ENCODE data around the gene CHRNB2.

Gene CHRNB2

GRCh38 chr1:154550070-154550469, 17.5 kb upstream of the CHRNB2 start:
- no peak for TF ChIP-seq CTCF (IDR thresholded peaks at IDR 0.05; ENCODE audit: low read depth, low read length, missing control alignments)
- Histone ChIP-seq H3K27ac (no peak overlapping the region), H3K36me3 (replicated peaks) (peaks cover 57% of the 10 kb centered on the region), H3K27me3 (replicated peaks) (no peaks in the 10 kb centered on the region), H3K4me3 (ENCODE audit: low read depth, low read length) (no peak overlapping the region)
- no peak for DNase-seq
- in situ Hi-C loops (cut with HindIII; ENCODE audit: low pct_ligation_motif_present, low sequenced_read_pairs): no loop called here

- no peak for TF ChIP-seq CTCF (IDR thresholded peaks at IDR 0.05; ENCODE audit: low read depth, low read length, missing control alignments)
- DNase-seq: no peak
- H3K27ac ChIP-seq: no peak overlapping the region
- no peaks in the 10 kb centered on the region for H3K27me3 ChIP-seq (replicated peaks)
- in situ Hi-C loops (cut with HindIII; ENCODE audit: low pct_ligation_motif_present, low sequenced_read_pairs): no loop called here
- H3K36me3 ChIP-seq (replicated peaks): peaks cover 63% of the 10 kb centered on the region
- H3K4me3 ChIP-seq (ENCODE audit: low read depth, low read length): no peak overlapping the region
Observed at GRCh38 chr1:154550657-154551056, 16.9 kb upstream of the CHRNB2 start.

DNA sequence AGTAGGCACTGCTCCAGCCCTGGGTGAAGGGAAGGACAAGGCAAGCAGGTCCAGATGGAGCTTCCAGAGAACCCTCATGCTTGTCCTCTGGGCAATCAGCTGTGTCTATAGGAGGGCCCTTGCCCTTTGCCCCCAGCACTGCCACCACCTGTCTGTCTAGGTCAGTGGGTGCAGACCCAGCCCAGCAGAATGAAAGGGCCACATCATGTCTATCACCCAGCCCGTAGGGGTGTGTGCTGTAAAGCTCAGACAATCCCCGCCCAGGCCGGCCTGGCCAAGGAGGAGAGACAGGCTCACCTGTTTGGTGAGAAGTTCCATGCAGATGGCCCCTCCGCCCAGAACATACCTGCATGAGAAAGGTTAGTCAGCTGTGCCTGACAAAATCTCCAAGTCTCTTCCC, 16.1 kb upstream of the CHRNB2 start:
- Histone ChIP-seq H3K36me3 (replicated peaks) (peaks cover 63% of the 10 kb centered on the region), H3K4me3 (ENCODE audit: low read depth, low read length) (no peak overlapping the region), H3K27ac (no peak overlapping the region), H3K27me3 (replicated peaks) (no peaks in the 10 kb centered on the region)
- in situ Hi-C loops (cut with HindIII; ENCODE audit: low pct_ligation_motif_present, low sequenced_read_pairs): no loop called here
- DNase-seq: no peak
- no peak for TF ChIP-seq CTCF (IDR thresholded peaks at IDR 0.05; ENCODE audit: low read depth, low read length, missing control alignments)

GRCh38 chr1:154552036-154552435, 15.5 kb upstream of the CHRNB2 start:
- Histone ChIP-seq H3K36me3 (replicated peaks) (peaks cover 63% of the 10 kb centered on the region), H3K27ac (no peak overlapping the region), H3K4me3 (ENCODE audit: low read depth, low read length) (no peak overlapping the region), H3K27me3 (replicated peaks) (no peaks in the 10 kb centered on the region)
- no peak for TF ChIP-seq CTCF (IDR thresholded peaks at IDR 0.05; ENCODE audit: low read depth, low read length, missing control alignments)
- no peak for DNase-seq
- in situ Hi-C loops (cut with HindIII; ENCODE audit: low pct_ligation_motif_present, low sequenced_read_pairs): no loop called here

DNA sequence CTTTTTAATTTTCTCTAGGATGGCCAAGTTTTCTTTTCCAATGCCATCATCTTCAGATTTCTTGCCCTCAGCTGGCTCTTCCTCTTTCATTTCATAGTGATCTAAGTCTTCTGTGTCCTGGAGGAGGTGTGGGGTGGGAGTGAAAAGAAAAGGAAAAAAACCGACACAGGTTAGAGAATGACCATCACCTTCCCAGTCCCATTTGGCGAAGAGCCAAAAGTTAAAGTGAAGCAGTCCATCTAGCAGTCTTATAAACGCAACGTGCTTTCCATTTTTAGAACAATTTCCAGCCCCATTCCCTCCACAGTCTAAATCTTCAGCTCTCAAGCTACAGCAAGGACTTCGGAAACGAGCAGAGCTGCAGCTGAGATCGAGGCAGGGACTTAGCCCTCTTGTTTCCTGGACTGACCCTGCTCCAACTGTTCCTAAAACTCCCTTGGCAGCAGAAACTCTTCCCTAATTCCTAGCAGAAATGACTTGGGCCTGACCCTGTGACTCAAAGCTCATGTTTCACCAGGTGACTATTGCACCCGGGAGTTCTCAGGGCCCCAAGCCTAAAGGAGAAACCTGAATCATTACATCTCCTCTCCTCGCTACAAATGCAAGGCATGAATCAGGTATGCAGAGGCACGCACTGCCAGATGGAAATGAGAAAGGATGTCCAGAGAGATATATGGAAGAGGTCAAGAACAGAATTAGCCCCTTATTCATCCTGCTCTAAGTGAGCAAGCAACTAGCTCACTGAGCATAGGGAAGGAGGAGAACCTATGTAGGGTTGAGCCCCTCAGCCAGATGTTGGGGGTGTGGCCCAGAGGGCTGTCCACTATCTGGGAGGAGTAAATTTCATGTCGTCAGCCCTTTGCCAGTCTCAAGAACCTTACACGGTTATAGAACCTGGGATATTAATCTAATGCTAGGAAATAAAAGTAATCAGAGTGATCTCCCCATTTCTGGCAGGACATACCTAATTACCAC, 14.2 kb upstream of the CHRNB2 start:
- Histone ChIP-seq H3K27me3 (replicated peaks) (no peaks in the 10 kb centered on the region), H3K4me3 (ENCODE audit: low read depth, low read length) (no peak overlapping the region), H3K27ac (no peak overlapping the region), H3K36me3 (replicated peaks) (peaks cover 63% of the 10 kb centered on the region)
- in situ Hi-C loops (cut with HindIII; ENCODE audit: low pct_ligation_motif_present, low sequenced_read_pairs): no loop called here
- no peak for TF ChIP-seq CTCF (IDR thresholded peaks at IDR 0.05; ENCODE audit: low read depth, low read length, missing control alignments)
- no peak for DNase-seq

Measured in brain microvascular endothelial cell (primary cell).